ENCODE results near the gene RPTOR.
"Not testable (repeated sequence)": the region's sequence is repeated elsewhere in the genome, so short reads cannot be mapped to it uniquely, and the experiment has no call there.

Gene RPTOR

DNA sequence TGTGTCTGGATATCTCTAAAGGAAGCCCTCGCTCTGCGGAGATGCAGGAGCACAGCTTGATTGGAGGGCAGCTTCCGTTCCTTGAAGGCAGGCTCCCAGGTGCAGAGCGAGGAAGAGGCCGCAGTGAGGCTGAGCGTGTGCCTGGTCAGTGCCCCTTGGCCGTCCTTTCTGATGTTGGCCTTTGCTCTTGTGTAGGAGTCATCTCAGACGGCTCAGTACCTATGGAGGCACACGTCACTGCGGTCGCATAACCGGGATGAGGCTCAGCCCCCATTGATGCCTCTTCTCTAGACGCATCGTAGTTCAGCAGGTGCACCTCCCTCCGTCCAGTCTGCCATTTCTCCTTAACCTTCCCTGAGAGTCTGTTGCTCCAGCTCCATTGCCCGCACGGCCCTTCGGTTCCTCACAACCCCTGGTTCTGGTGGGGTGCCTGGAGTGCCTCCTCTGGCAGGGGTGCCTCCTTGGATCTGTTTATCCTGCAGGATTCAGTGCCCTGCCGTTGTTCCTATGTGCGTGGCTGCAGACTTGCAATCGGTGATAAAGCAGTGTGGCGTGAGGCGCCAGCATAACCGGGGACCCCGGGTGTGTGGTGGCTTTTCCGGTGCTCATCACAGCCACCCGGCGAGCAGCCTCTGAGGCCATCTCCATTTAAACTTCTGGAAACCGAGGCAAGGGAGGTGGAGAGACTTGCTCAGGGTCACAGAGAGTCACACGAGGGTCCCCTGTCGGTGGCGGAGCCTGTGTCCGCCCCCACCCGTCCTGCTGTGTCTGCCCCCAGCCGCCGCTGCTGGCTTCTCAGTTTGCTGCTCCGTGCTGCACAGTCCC is 258.2 kb downstream of the RPTOR start:
- DNase-seq: no peak

GRCh38 chr17:80803451-80804428 is 259.1 kb downstream of the RPTOR start:
- DNase-seq: no peak

GRCh38 chr17:80804466-80804865 is 259.8 kb downstream of the RPTOR start:
- DNase-seq: no peak

GRCh38 chr17:80805032-80805751 is 260.6 kb downstream of the RPTOR start:
- no peak for DNase-seq

GRCh38 chr17:80807014-80807413 is 262.4 kb downstream of the RPTOR start:
- no peak for DNase-seq

GRCh38 chr17:80807882-80808281 is 263.2 kb downstream of the RPTOR start:
- no peak for DNase-seq

DNA sequence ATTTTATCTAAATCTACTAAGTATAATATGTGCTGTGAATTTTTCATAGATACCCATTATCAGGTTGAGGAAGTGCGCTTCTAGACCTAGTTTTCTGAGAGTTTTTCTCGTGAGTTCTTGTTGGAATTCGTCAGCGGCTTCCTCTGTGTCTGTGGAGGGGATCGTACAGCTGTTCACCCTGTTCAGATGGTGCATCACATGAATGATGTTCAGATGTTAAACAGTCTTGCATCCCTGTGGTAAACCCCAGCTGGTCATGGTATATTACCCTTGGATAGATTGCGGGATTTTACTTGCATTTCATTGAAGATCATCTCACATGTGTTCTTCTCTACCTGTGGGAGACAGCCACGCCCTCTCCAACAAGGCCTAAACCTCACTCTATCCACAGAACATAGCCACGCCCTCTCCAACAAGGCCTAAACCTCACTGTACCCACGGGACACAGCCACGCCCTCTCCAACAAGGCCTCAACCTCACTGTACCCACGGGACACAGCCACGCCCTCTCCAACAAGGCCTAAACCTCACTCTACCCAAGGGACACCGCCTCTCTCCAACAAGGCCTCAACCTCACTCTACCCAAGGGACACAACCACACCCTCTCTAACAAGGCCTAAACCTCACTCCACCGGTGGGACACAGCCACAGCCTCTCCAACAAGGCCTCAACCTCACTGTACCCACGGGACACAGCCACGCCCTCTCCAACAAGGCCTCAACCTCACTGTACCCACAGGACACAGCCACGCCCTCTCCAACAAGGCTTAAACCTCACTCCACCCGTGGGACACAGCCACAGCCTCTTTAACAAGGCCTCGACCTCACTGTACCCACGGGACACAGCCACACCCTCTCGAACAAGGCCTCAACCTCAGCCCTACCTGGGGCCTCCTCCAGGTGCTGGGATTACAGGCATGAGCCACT is 266.8 kb downstream of the RPTOR start:
- peak in 1 of 2 donors; percentile 29 for DNase-seq

DNA sequence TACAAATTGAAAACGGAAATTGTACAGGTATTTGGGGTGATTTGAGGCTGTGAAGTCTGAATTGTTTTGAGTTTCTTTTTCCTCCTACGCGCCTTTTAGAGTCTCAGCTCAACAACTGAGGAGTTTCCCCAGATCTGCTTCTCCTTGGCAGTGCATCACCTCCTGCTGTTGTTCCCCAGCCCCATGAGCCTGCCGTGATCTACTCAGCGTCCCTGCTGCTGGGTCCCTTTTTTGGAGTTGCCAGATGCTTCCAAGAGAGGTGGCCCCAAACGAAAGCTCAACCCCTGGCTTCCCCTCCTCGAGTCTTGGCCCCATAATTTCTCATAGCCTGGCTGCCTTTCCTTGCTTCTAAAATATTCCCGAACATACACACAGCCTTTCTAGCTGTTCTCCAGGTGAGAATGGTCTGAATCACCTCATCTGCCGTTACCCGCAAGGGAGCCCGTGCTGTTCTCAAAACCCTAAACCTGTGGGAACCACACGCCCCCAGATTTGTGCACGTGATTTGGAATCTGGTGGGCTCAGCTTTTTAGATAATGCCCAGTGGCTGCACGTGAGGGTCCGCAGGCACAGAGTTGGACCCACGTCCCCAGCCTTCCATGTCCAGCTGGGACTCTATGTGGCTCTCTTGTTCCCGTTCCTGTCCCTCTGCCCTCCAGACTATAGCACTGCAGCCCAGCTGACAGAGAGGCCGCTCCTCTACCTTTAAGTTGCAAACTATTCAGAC is 267.9 kb downstream of the RPTOR start:
- DNase-seq: peak in 1 of 2 donors; percentile 15

DNA sequence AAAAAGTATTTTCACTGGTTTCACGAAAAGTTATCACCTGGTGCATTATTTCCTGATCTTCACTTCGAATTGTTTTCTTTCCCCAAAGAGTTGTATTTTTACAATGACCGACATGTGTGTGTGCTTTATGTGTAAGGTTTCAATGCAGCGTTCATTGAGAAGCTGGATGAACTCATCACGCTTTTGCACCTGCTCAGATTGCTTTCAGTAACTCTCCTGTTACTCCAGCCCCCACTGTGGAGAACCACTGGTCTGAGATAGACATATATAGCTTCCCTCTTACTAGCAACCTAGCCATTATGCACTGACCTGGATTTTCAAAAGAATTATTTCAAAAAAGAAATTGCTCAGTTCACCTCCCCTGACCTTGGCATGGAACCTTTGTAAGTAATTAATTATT is 268.7 kb downstream of the RPTOR start:
- no peak for DNase-seq

- no peak for DNase-seq
These were observed 269.9 kb downstream of the RPTOR start for GRCh38 chr17:80814491-80814890.

DNA sequence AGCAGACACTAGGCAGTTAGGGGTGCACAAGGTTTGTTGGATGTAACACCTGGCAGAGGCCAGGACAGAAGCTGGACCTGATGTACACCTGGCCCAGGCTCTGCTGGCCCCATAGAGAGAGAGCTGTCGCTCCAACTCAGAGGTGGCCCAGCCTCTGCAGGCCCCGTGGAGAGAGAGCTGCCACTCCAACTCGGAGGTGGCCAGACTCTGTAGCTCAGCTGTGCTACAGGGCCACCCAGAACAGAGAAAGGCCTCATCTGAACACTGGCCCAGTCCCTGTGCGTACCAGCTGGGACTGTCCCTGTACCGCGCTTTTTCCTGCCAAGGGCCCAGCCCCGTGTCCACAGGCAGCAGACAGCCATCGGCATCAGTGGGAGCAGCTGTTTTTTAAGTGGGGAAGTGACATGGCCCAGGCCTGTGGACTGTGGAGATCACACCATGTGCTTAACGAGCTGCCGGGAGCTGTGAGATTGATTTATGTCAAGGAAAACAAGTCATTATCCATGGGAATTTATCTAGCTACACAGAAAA is 270.6 kb downstream of the RPTOR start:
- DNase-seq: no peak

DNA sequence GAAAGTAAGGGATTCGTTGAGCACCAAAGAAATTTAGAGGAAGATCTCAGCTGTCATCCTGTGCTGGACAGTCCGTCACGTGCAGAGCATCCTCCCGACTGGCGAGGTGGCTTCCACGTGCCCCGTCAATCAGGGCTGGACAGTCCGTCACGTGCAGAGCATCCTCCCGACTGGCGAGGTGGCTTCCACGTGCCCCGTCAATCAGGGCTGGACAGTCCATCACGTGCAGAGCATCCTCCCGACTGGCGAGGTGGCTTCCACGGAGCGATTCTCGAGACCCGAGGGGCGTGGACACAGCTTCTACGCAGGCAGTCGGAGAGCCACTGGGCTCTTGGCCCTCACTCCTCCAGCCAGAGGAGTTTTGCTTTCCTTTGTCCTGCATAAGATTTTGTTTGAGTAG is 271.1 kb downstream of the RPTOR start:
- DNase-seq: not testable (repeated sequence)

DNA sequence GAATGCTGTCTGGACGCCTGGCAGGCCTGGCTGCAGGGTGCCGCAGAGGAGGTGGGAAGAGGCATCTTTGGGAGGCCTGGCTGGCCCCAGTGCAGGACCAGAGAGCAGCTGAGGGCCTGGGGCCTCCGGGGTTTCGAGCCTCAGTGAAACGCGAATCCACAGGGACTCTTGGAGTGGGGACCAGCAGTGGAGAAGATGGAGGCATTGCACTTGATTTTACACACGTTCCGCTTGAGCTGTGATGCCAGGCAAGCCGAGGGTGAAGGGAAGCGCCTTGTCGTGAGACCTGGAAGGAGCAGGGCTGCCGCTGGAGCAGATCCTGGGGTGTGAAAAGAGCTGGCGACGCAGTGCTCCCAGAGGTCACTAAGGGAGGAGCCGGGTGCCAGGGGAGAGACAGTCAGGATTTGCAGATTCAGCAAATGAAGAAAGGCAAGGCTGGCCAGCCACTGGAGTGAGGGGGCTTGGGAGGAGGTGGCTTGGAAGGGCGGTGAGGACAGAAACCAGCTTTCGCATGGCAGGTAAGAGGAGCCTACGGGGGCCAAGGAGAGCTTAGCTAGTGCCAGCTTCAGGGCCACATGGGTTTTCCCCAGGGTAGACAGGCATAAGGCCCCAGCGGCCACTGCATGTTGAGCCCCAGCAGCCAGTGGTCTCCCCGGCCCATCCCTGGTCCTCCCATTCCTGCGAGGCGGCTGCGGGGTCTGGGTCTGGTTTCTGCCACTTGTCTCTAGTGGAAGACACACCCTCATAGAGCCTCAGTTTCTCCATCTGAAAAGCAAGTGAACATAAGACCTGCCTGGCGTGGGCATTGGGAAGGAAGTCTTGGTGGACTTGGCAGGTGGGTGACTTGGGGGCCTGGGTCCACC is 271.8 kb downstream of the RPTOR start:
- no peak for DNase-seq

- no peak for DNase-seq
These were observed 272.7 kb downstream of the RPTOR start for GRCh38 chr17:80817321-80817845.

- no peak for DNase-seq
These were observed 273.2 kb downstream of the RPTOR start for GRCh38 chr17:80817861-80818260.

GRCh38 chr17:80818871-80819270 is 274.2 kb downstream of the RPTOR start:
- DNase-seq: no peak

GRCh38 chr17:80819422-80820164 is 275.0 kb downstream of the RPTOR start:
- DNase-seq: peak in 1 of 2 donors; percentile 14

GRCh38 chr17:80820331-80820730 is 275.7 kb downstream of the RPTOR start:
- no peak for DNase-seq

GRCh38 chr17:80821546-80821945 is 276.9 kb downstream of the RPTOR start:
- DNase-seq: no peak

All from CD4-positive, alpha-beta T cell treated with Interleukin-1 beta for 1 hour (primary cell).